GM18502 (cell line): ENCODE measurements around the gene KLHL6.

Experiments
- ATAC-seq: cut with Tn5 transposase; IDR thresholded peaks from one replicate; pipeline ENCODE4 v1.9.1; 2021; ENCODE audit warnings: mild to moderate bottlenecking; ENCODE audit not compliant: unreplicated experiment, poor library complexity

Gene KLHL6

GRCh38 chr3:183511286-183512131 lies 44.0 kb downstream of the KLHL6 start:
- ATAC-seq = peak; percentile 48

GRCh38 chr3:183508821-183509220 lies 46.7 kb downstream of the KLHL6 start:
- ATAC-seq = no peak

- no peak for ATAC-seq
Measured at GRCh38 chr3:183507551-183507950, 48.0 kb downstream of the KLHL6 start.

- no peak for ATAC-seq
Measured at GRCh38 chr3:183506674-183507320, 48.7 kb downstream of the KLHL6 start.

GRCh38 chr3:183504597-183504996 lies 50.9 kb downstream of the KLHL6 start:
- no peak for ATAC-seq

- no peak for ATAC-seq
Measured at GRCh38 chr3:183503746-183504145, 51.8 kb downstream of the KLHL6 start.

- ATAC-seq = no peak
Measured at GRCh38 chr3:183502237-183503181, 53.0 kb downstream of the KLHL6 start.

- ATAC-seq = no peak
Measured at GRCh38 chr3:183500981-183501704, 54.4 kb downstream of the KLHL6 start.

GRCh38 chr3:183500319-183500718 lies 55.2 kb downstream of the KLHL6 start:
- ATAC-seq = no peak

- no peak for ATAC-seq
Measured at GRCh38 chr3:183498634-183499033, 56.9 kb downstream of the KLHL6 start.

- no peak for ATAC-seq
Measured at GRCh38 chr3:183497313-183497712, 58.2 kb downstream of the KLHL6 start.

- ATAC-seq = no peak
Measured at GRCh38 chr3:183496311-183496710, 59.2 kb downstream of the KLHL6 start.

GRCh38 chr3:183494341-183494740 lies 61.2 kb downstream of the KLHL6 start:
- no peak for ATAC-seq

GRCh38 chr3:183493296-183494045 lies 62.0 kb downstream of the KLHL6 start:
- ATAC-seq = no peak

GRCh38 chr3:183492849-183493179 lies 62.7 kb downstream of the KLHL6 start:
- ATAC-seq = no peak

- ATAC-seq = no peak
Measured at GRCh38 chr3:183491923-183492848, 63.3 kb downstream of the KLHL6 start.

GRCh38 chr3:183491109-183491922 lies 64.2 kb downstream of the KLHL6 start:
- ATAC-seq = no peak

GRCh38 chr3:183490653-183491052 lies 64.9 kb downstream of the KLHL6 start:
- no peak for ATAC-seq
